ENCODE data around the gene ZNF689. TPM values are rescaled to one million over a fixed set of nuclear protein-coding genes. Genes with fewer than 3 reads are reported as not detected.

ZNF689 gene
- polyA plus RNA-seq, 4 donors: 5.7 to 8.9 (median 7.0) TPM

DNA sequence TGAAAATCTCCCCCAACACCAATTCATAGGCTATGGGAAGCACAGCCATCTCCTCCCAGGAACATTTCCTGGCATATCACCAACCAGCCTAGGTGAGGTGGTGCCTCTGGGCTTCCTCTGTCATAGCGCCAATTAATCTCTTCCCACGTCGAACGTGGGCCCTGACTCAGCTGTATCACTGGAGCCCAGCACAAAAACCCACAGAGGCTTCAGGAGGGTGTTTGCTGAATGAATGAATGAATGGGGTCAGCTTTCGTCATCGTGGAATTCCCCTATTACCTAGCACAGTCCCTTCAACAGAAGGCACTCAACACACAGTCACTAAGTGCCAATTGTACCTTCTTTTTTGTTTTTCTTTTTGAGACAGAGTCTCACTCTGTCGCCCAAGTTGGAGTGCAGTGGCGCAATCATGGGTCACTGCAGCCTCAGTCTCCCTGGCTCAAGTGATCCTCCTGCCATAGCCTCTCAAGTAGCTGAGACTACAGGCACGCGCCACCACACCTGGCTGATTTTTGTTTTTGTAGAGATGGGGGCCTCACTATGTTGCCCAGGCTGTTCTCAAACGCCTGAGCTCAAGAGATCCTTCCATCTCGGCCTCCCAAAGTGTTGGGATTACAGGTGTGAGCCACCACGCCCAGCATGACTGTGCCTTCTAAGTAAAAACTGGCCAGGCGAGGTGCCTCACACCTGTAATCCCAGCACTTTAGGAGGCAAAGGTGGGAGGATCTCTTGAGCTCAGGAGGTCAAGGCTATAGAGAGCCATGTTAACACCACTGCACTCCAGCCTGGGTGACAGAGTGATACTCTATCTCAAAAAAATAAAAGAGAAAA is 42.8 kb downstream of the ZNF689 start:
- Histone ChIP-seq H3K36me3 (ENCODE audit: control insufficient read depth in 3 of 3, insufficient read depth in 2 of 3, low read depth in 1 of 3, low read length in 3 of 3) (peaks cover 0 to 14% (median 0%) of the 10 kb centered on the region in 3 donors), H3K4me3 (ENCODE audit: low read depth in 1 of 3, low read length in 3 of 3) (no peak overlapping the region), H3K9me3 (ENCODE audit: control insufficient read depth in 2 of 2, insufficient read depth in 1 of 2, low read depth in 1 of 2, low read length in 1 of 2) (no peaks in the 10 kb centered on the region), H3K4me1 (ENCODE audit: control insufficient read depth in 3 of 3, insufficient read depth in 2 of 3, low read depth in 1 of 3, low read length in 2 of 3) (peaks cover 0 to 16% (median 0%) of the 10 kb centered on the region in 3 donors), H3K27ac (ENCODE audit: low read depth in 1 of 3, low read length in 2 of 3) (peak overlapping the region in 1 of 3 donors; percentile 71), H3K27me3 (ENCODE audit: control insufficient read depth in 3 of 3, insufficient read depth in 3 of 3, low read length in 3 of 3) (no peaks in the 10 kb centered on the region)
- WGBS, 3 donors: 69 to 78% (median 75%) methylated on average over 14 of the region's 14 CpGs
- no peak for DNase-seq
- FAIRE-seq: no peak

DNA sequence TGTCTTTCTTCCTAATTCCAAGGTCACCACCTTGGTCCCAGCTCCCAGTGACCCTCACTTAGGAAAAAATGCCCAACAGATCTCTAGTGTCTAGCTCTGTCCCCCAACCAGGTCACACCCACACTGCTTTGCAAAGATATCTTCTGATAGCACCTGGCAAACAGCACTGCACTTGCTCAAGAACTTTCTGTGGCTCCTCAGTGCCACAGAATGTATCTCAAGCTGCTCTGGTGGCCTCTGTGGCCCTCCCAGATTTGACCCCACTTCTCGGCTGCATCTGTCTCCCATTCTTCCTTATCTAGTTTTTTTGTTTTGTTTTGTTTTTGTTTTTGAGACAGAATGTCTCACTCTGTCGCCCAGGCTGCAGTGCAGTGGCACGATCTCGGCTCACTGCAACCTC is 43.7 kb downstream of the ZNF689 start:
- WGBS, 3 donors: 85 to 91% (median 87%) methylated on average over 4 of the region's 4 CpGs
- H3K9me3 ChIP-seq (ENCODE audit: control insufficient read depth in 2 of 2, insufficient read depth in 1 of 2, low read depth in 1 of 2, low read length in 1 of 2): no peaks in the 10 kb centered on the region
- H3K27ac ChIP-seq (ENCODE audit: low read depth in 1 of 3, low read length in 2 of 3): no peak overlapping the region
- peaks cover 0 to 14% (median 0%) of the 10 kb centered on the region in 3 donors for H3K36me3 ChIP-seq (ENCODE audit: control insufficient read depth in 3 of 3, insufficient read depth in 2 of 3, low read depth in 1 of 3, low read length in 3 of 3)
- DNase-seq (no peak), FAIRE-seq (no peak)
- peaks cover 0 to 13% (median 0%) of the 10 kb centered on the region in 3 donors for H3K4me1 ChIP-seq (ENCODE audit: control insufficient read depth in 3 of 3, insufficient read depth in 2 of 3, low read depth in 1 of 3, low read length in 2 of 3)
- no peaks in the 10 kb centered on the region for H3K27me3 ChIP-seq (ENCODE audit: control insufficient read depth in 3 of 3, insufficient read depth in 3 of 3, low read length in 3 of 3)
- no peak overlapping the region for H3K4me3 ChIP-seq (ENCODE audit: low read depth in 1 of 3, low read length in 3 of 3)

DNA sequence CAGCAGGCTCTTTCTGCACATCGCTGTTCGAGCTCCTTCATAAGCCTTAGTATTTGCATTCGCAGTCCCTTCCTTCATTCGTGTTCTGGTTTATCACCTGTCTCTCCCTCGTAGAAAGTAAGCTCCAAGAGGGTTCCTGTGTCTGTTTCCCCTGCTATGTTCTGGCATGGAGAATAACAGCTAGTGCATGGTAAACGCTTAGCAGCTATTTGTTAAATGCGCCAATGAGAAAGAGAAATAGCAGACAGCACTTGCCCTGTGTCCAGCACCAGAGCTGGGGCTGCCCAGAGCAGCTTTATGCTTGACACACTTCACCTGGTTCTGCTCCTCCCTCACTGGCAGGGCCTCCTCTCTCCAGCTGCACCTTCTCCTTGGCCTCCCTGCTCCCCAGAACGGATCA is 44.2 kb downstream of the ZNF689 start:
- FAIRE-seq (no peak), DNase-seq (no peak)
- H3K27me3 ChIP-seq (ENCODE audit: control insufficient read depth in 3 of 3, insufficient read depth in 3 of 3, low read length in 3 of 3): no peaks in the 10 kb centered on the region
- no peak overlapping the region for H3K27ac ChIP-seq (ENCODE audit: low read depth in 1 of 3, low read length in 2 of 3)
- H3K9me3 ChIP-seq (ENCODE audit: control insufficient read depth in 2 of 2, insufficient read depth in 1 of 2, low read depth in 1 of 2, low read length in 1 of 2): no peaks in the 10 kb centered on the region
- peaks cover 0 to 14% (median 0%) of the 10 kb centered on the region in 3 donors for H3K36me3 ChIP-seq (ENCODE audit: control insufficient read depth in 3 of 3, insufficient read depth in 2 of 3, low read depth in 1 of 3, low read length in 3 of 3)
- peaks cover 0 to 12% (median 0%) of the 10 kb centered on the region in 3 donors for H3K4me1 ChIP-seq (ENCODE audit: control insufficient read depth in 3 of 3, insufficient read depth in 2 of 3, low read depth in 1 of 3, low read length in 2 of 3)
- no peak overlapping the region for H3K4me3 ChIP-seq (ENCODE audit: low read depth in 1 of 3, low read length in 3 of 3)
- WGBS, 3 donors: 69 to 70% (median 70%) methylated on average over 8 of the region's 8 CpGs

GRCh38 chr16:30565526-30565925 is 44.7 kb downstream of the ZNF689 start:
- no peak for FAIRE-seq
- peaks cover 0 to 9% (median 0%) of the 10 kb centered on the region in 3 donors for H3K4me1 ChIP-seq (ENCODE audit: control insufficient read depth in 3 of 3, insufficient read depth in 2 of 3, low read depth in 1 of 3, low read length in 2 of 3)
- 67 to 79% (median 68%) methylated on average over 7 of the region's 7 CpGs for WGBS, 3 donors

DNA sequence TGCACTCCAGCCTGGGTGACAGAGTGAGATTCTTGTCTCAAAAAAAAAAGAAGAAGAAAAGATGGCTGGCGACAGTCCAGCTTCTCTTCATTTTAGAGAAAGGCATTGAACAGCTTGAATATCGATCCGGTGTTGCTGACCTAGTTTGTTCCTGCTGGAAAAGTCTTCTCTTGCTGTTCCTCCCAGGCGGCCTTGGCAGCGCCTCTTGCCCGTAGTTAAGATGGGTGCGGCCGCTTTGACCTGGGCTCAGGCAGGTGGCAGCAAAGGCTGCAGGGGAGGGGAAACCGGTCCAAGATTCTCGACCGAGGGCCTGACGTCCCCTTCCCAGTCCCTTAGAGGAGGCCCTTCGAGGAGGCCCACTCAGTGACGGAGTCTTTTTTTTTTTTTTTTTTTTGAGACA is 48.2 kb downstream of the ZNF689 start:
- peaks cover 0 to 2% (median 0%) of the 10 kb centered on the region in 3 donors for H3K36me3 ChIP-seq (ENCODE audit: control insufficient read depth in 3 of 3, insufficient read depth in 2 of 3, low read depth in 1 of 3, low read length in 3 of 3)
- no peaks in the 10 kb centered on the region for H3K27me3 ChIP-seq (ENCODE audit: control insufficient read depth in 3 of 3, insufficient read depth in 3 of 3, low read length in 3 of 3)
- FAIRE-seq (no peak), DNase-seq (peak in 1 of 2 donors; percentile 81)
- peaks cover 2 to 15% (median 4%) of the 10 kb centered on the region in 3 donors for H3K4me1 ChIP-seq (ENCODE audit: control insufficient read depth in 3 of 3, insufficient read depth in 2 of 3, low read depth in 1 of 3, low read length in 2 of 3)
- no peaks in the 10 kb centered on the region for H3K9me3 ChIP-seq (ENCODE audit: control insufficient read depth in 2 of 2, insufficient read depth in 1 of 2, low read depth in 1 of 2, low read length in 1 of 2)
- H3K27ac ChIP-seq (ENCODE audit: low read depth in 1 of 3, low read length in 2 of 3): peak overlapping the region in 1 of 3 donors; percentile 71
- WGBS, 3 donors: 31 to 90% (median 43%) methylated on average over 14 of the region's 14 CpGs
- peak overlapping the region in 1 of 3 donors; percentile 2 for H3K4me3 ChIP-seq (ENCODE audit: low read depth in 1 of 3, low read length in 3 of 3)

More at GRCh38 chr16:30565526-30565925, 44.7 kb downstream of the ZNF689 start:
- no peak overlapping the region for H3K27ac ChIP-seq (ENCODE audit: low read depth in 1 of 3, low read length in 2 of 3)
- no peaks in the 10 kb centered on the region for H3K27me3 ChIP-seq (ENCODE audit: control insufficient read depth in 3 of 3, insufficient read depth in 3 of 3, low read length in 3 of 3)
- peaks cover 0 to 14% (median 0%) of the 10 kb centered on the region in 3 donors for H3K36me3 ChIP-seq (ENCODE audit: control insufficient read depth in 3 of 3, insufficient read depth in 2 of 3, low read depth in 1 of 3, low read length in 3 of 3)
- DNase-seq: no peak
- H3K9me3 ChIP-seq (ENCODE audit: control insufficient read depth in 2 of 2, insufficient read depth in 1 of 2, low read depth in 1 of 2, low read length in 1 of 2): no peaks in the 10 kb centered on the region
- no peak overlapping the region for H3K4me3 ChIP-seq (ENCODE audit: low read depth in 1 of 3, low read length in 3 of 3)

DNA sequence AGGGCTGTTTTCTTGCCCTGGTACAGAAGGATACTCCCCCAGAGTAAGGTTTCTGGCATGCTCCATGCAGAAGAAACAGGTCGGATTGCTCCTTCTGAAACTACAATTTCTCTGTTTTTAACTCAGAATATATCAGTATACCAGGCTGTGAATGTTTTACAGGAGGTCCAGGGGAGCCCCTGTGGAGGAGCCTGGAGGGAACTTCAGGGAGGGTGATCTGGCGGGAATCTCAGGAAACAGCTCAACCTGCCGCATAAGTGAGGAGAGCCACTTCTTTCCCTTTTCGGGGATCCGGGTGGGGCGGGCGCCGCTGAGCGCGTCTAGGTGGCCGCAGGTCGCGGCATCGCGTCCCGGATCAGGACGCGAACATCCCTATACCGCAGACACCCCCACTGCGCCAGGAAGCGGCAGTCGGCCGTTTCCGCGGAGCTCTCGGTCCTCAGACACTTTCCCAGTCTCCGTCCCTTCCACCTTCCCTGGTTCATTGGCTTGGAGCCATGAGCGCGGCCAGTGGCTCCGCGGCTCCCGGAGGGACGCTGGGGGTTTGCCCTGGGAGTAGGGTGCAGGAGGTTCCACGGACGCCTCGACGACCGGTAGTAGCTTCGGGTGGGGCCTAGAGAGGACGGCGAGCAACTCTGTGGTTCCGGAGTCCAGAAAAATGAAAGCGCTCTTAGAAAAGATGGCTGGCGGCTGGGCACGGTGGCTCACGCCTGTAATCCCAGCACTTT is 48.9 kb downstream of the ZNF689 start:
- Histone ChIP-seq H3K4me1 (ENCODE audit: control insufficient read depth in 3 of 3, insufficient read depth in 2 of 3, low read depth in 1 of 3, low read length in 2 of 3) (peaks cover 3 to 21% (median 4%) of the 10 kb centered on the region in 3 donors), H3K9me3 (ENCODE audit: control insufficient read depth in 2 of 2, insufficient read depth in 1 of 2, low read depth in 1 of 2, low read length in 1 of 2) (no peaks in the 10 kb centered on the region), H3K27ac (ENCODE audit: low read depth in 1 of 3, low read length in 2 of 3) (peak overlapping the region in 2 of 3 donors; percentile 16 to 50), H3K27me3 (ENCODE audit: control insufficient read depth in 3 of 3, insufficient read depth in 3 of 3, low read length in 3 of 3) (no peaks in the 10 kb centered on the region), H3K36me3 (ENCODE audit: control insufficient read depth in 3 of 3, insufficient read depth in 2 of 3, low read depth in 1 of 3, low read length in 3 of 3) (peaks cover 0 to 5% (median 0%) of the 10 kb centered on the region in 3 donors), H3K4me3 (ENCODE audit: low read depth in 1 of 3, low read length in 3 of 3) (peak overlapping the region; percentile 14 to 49 (median 43))
- 32 to 69% (median 53%) methylated on average over 40 to 46 of the region's 46 CpGs for WGBS, 3 donors
- DNase-seq: peak in 1 of 2 donors; percentile 25
- no peak for FAIRE-seq

GRCh38 chr16:30559690-30560089 is 50.5 kb downstream of the ZNF689 start:
- 49 to 75% (median 62%) methylated on average over 6 of the region's 6 CpGs for WGBS, 3 donors
- Histone ChIP-seq H3K9me3 (ENCODE audit: control insufficient read depth in 2 of 2, insufficient read depth in 1 of 2, low read depth in 1 of 2, low read length in 1 of 2) (no peaks in the 10 kb centered on the region), H3K27me3 (ENCODE audit: control insufficient read depth in 3 of 3, insufficient read depth in 3 of 3, low read length in 3 of 3) (no peaks in the 10 kb centered on the region), H3K27ac (ENCODE audit: low read depth in 1 of 3, low read length in 2 of 3) (peak overlapping the region; percentile 83 to 96 (median 91)), H3K4me1 (ENCODE audit: control insufficient read depth in 3 of 3, insufficient read depth in 2 of 3, low read depth in 1 of 3, low read length in 2 of 3) (peaks cover 3 to 32% (median 4%) of the 10 kb centered on the region in 3 donors), H3K4me3 (ENCODE audit: low read depth in 1 of 3, low read length in 3 of 3) (no peak overlapping the region), H3K36me3 (ENCODE audit: control insufficient read depth in 3 of 3, insufficient read depth in 2 of 3, low read depth in 1 of 3, low read length in 3 of 3) (peaks cover 0 to 21% (median 5%) of the 10 kb centered on the region in 3 donors)
- FAIRE-seq (no peak), DNase-seq (peak in 1 of 2 donors; percentile 66)

DNA sequence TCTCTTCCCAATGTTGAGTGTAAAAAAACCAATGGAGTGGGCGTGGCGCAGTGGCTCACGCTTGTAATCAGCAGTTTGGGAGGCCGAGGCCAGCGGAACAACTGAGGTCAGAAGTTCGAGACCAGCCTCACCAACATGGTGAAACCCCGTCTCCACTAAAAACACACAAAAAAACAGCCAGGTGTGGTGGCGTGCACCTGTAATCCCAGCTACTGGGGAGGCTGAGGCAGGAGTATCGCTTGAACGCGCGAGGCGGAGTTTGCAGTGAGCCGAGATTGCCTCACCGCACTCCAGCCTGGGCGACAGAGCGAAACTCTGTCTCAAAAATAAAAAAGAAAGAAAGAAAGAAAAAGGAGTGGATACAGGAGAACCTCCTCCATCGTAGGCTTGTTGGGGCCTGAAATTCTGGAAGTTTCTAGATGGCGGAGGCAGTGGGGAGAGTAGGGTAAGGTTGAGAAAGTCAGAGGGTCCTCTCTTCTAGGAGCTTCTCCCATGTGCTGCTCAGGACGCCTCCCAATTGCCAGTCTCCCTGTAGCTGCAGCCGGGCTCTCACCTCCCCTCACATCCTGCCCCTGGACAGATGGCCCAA is 51.3 kb downstream of the ZNF689 start:
- Histone ChIP-seq H3K27me3 (ENCODE audit: control insufficient read depth in 3 of 3, insufficient read depth in 3 of 3, low read length in 3 of 3) (no peaks in the 10 kb centered on the region), H3K9me3 (ENCODE audit: control insufficient read depth in 2 of 2, insufficient read depth in 1 of 2, low read depth in 1 of 2, low read length in 1 of 2) (no peaks in the 10 kb centered on the region), H3K4me3 (ENCODE audit: low read depth in 1 of 3, low read length in 3 of 3) (peak overlapping the region in 2 of 3 donors; percentile 17 to 22), H3K4me1 (ENCODE audit: control insufficient read depth in 3 of 3, insufficient read depth in 2 of 3, low read depth in 1 of 3, low read length in 2 of 3) (peaks cover 3 to 38% (median 4%) of the 10 kb centered on the region in 3 donors), H3K27ac (ENCODE audit: low read depth in 1 of 3, low read length in 2 of 3) (peak overlapping the region; percentile 83 to 96 (median 91)), H3K36me3 (ENCODE audit: control insufficient read depth in 3 of 3, insufficient read depth in 2 of 3, low read depth in 1 of 3, low read length in 3 of 3) (peaks cover 0 to 29% (median 5%) of the 10 kb centered on the region in 3 donors)
- WGBS, 3 donors: 69 to 80% (median 74%) methylated on average over 21 of the region's 21 CpGs
- no peak for DNase-seq
- no peak for FAIRE-seq
